ENCODE measurements around the gene G2E3.

GRCh38 chr14:30547388-30548048, 11.4 kb upstream of the G2E3 start:
- no peak for TF ChIP-seq POLR2AphosphoS5 (IDR thresholded peaks at IDR 0.05; ENCODE audit: low read depth, low read length)
- TF ChIP-seq POLR2A (IDR thresholded peaks at IDR 0.05; ENCODE audit: low read depth, low read length) = no peak
- TF ChIP-seq TAF1 (IDR thresholded peaks at IDR 0.05; ENCODE audit: low read depth, low read length) = no peak
